Stimulated activated CD8-positive, alpha-beta memory T cell treated with anti-CD3 and anti-CD28 coated beads, Interleukin-7, amount 100 ng/mL, for 1 hour (primary cell): ENCODE results near the gene ZNF135.

Experiments used
- DNase-seq, 2 donors: peaks; one replicate each; pipeline ENCODE4 v3.0.0-alpha.2; 2020; ENCODE audit warnings: low read depth in 2 of 2

The ZNF135 gene

GRCh38 chr19:58091251-58091995 is 32.3 kb downstream of the ZNF135 start:
- no peak for DNase-seq

DNA sequence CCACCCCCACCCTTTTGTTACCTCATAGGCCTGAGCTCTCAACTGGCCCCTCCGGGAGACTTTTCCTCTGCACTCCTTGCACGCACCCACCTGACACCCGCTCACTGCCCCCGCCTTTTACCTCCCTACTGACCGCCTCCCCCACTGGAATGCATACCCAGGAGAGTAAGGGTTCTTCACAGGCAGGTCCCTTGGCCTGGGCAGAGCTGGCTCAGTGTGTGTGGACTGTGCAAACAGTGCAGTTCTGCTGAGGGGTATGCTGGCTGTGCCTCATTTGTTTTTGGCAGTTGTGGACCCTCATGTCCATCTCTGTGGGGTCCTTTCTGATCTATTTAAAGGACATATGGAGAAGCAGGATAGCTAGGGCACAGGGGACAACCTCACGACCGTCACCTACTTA is 34.0 kb downstream of the ZNF135 start:
- no peak for DNase-seq

- DNase-seq, result no peak
Observed at GRCh38 chr19:58095328-58095727, 36.2 kb downstream of the ZNF135 start.

- no peak for DNase-seq
Observed at GRCh38 chr19:58096884-58097283, 37.8 kb downstream of the ZNF135 start.

- DNase-seq, result no peak
Observed at GRCh38 chr19:58097349-58097748, 38.3 kb downstream of the ZNF135 start.

DNA sequence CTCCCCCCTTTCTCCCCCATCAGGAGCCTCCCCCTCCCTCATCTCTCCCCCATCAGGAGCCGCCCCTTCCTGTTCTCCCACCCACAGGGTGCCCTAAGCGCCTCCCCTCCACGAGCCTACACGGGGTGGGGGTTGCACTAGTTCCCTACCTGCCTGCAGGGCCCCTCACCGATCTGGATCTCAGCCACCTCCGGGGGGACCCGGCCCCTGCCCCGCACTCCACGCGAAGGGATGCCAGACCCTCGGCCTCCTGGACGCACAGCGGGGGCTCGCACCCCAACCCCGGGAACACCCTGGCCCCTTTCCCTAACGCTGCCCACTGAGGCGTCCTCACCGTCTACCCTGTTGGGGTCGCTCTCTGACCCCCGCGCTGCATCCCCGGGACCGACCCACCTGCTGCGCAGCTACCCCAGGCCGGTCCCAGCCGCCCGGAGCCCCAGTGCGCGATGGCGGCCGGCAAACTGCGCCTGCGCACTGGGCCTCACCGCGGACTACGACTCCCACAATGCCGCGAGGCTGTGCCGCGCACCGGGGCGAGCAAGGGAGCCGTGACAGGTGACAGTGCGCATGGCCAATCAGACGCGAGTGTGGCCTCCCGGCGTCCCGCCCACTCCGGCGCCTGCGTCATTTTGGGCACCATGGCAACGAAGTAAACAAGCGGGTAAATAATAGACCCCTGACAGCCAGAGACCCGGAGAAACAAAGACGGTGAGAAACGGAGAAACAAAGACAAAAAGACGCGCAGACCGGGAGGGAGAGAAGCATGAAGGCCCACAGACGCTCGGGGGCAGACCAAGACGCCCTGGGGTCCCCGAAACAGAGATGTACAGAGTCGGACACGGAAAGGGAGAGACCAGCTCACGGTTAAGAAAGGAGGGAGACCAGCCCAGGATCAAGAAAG is 38.9 kb downstream of the ZNF135 start, which contains the start of gene ZSCAN18:
Gene ZSCAN18 (minus strand): TSS at position 451 of the 901 bp plus-strand sequence. CDS start 7,964 bp downstream, outside the sequence.
- DNase-seq, result peak; percentile 94 to 95

DNA sequence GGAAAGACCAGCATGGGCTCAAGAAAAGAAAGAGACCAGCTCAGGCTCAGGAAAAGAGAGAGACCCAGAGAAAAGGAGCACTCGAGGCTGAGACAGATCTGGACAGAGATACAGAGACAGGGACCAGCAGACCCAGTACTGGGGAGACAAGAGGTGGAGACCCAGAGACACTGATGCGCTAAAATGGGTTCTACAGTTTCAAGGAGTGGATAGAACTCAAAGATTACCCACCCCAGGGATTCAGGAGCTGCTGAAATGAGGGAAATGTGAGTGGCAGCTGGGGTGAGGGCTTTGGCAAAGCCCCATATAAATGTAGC is 39.6 kb downstream of the ZNF135 start:
- no peak for DNase-seq

DNA sequence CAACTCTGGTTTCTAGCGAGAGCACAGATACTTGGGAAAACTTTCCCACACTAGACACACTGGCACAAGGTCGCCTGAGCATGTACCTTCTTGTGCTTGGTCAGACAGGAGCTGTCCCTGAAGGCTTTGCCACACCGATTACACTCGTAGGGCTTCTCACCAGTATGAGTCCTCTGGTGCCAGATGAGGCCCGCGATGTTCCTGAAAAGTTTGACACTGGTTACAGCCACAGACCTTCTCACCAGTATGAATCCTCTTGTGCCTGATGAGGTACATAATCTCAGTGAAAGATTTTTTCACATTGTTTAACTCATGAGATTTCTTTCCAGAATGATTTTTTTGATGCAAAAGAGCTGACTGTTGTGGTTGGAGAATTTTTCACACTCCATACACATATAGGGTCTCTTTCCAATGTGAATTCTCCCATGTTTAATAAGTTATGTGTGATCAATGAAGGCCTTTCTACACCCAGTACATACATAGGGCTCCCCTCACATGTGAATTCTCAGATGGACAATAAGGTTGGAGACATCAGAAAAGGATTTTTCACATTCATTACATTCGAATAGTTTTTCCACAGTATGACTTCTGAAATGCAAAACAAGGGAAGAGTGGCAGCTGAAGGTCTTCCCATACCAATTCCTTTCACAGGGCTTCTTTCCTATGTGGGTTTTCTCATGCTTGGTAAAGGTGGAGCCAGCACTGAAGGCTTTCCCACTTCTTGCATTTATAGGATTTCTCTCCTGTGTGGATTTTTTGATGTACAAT is 48.9 kb downstream of the ZNF135 start:
- no peak for DNase-seq

DNA sequence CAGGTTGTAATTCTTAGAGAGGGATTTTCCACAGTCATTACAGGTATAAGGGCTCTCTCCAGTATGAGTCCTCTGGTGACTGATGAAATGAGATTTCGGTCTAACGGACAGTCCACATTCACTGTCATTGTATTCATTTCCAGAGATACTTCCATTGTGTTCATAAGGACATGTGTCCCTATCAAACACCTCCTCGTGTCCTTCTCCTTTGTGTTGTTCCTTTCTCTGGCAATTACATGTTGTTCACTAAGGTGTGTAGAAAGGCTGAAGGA is 49.4 kb downstream of the ZNF135 start:
- no peak for DNase-seq

GRCh38 chr19:58117841-58118575 is 58.9 kb downstream of the ZNF135 start:
- DNase-seq, result no peak

GRCh38 chr19:58118979-58119733 is 60.1 kb downstream of the ZNF135 start:
- no peak for DNase-seq
